H9 (cell line): ENCODE results near the gene FAP. TPM values are rescaled to one million over a fixed set of nuclear protein-coding genes. Genes with fewer than 3 reads are reported as not detected.

Experiments used
- DNase-seq: peaks from one replicate; pipeline ENCODE4 v3.0.0-alpha.2; 2017
- H2AFZ ChIP-seq: one replicate; pipeline ENCODE4 v1.6.1; 2013; ENCODE audit warnings: mild to moderate bottlenecking, low read length, control low read depth, moderate library complexity
- H2AK5ac ChIP-seq: 2 replicates; pipeline ENCODE4 v1.6.1; 2013; ENCODE audit warnings: low read length, control low read depth, mixed read lengths; ENCODE audit not compliant: insufficient read length
- H2BK120ac ChIP-seq: one replicate; pipeline ENCODE4 v1.6.1; 2013; ENCODE audit warnings: low read depth, mild to moderate bottlenecking, low read length, control low read depth, inconsistent platforms; ENCODE audit not compliant: poor library complexity, severe bottlenecking
- H2BK12ac ChIP-seq: 2 replicates; pipeline ENCODE4 v1.6.1; 2013; ENCODE audit warnings: low read length, control low read depth, mixed read lengths, low read depth; ENCODE audit not compliant: insufficient read length
- H2BK15ac ChIP-seq: 2 replicates; pipeline ENCODE4 v1.6.1; 2013; ENCODE audit warnings: low read depth, low read length, control low read depth
- H2BK20ac ChIP-seq: one replicate; pipeline ENCODE4 v1.6.1; 2013; ENCODE audit warnings: low read depth, mild to moderate bottlenecking, low read length, control low read depth, inconsistent platforms; ENCODE audit not compliant: poor library complexity, severe bottlenecking
- H2BK5ac ChIP-seq: 2 replicates; pipeline ENCODE4 v1.6.1; 2013; ENCODE audit warnings: low read length, control low read depth, mixed read lengths; ENCODE audit not compliant: insufficient read length
- H3K14ac ChIP-seq: 2 replicates; pipeline ENCODE4 v1.6.1; 2013; ENCODE audit warnings: low read length, control low read depth; ENCODE audit not compliant: insufficient read depth
- H3K18ac ChIP-seq: 2 replicates; pipeline ENCODE4 v1.6.1; 2013; ENCODE audit warnings: low read depth, mild to moderate bottlenecking, mixed read lengths, low read length, control low read depth; ENCODE audit not compliant: insufficient read length
- H3K23ac ChIP-seq: 2 replicates; pipeline ENCODE4 v1.6.1; 2013; ENCODE audit warnings: low read length, control low read depth, mixed read lengths, low read depth; ENCODE audit not compliant: insufficient read length
- H3K23me2 ChIP-seq: 2 replicates; pipeline ENCODE4 v1.6.1; 2013; ENCODE audit warnings: low read depth, mild to moderate bottlenecking, mixed read lengths, low read length, control low read depth; ENCODE audit not compliant: insufficient read length, poor library complexity, severe bottlenecking
- H3K27ac ChIP-seq: 2 replicates; pipeline ENCODE4 v1.5.1; 2013; ENCODE audit warnings: low read length, control low read depth, mixed read lengths, low read depth; ENCODE audit not compliant: insufficient read length
- H3K27me3 ChIP-seq: 2 replicates; pipeline ENCODE4 v1.6.1; 2013; ENCODE audit warnings: low read length, control low read depth, inconsistent platforms; ENCODE audit not compliant: insufficient read depth
- H3K4ac ChIP-seq: 2 replicates; pipeline ENCODE4 v1.6.1; 2013; ENCODE audit warnings: low read depth, mild to moderate bottlenecking, control low read depth, inconsistent platforms, low read length, moderate library complexity
- H3K4me1 ChIP-seq: 2 replicates; pipeline ENCODE4 v1.6.1; 2013; ENCODE audit warnings: low read length, control low read depth, inconsistent platforms; ENCODE audit not compliant: insufficient read depth
- H3K4me2 ChIP-seq: 2 replicates; pipeline ENCODE4 v1.6.1; 2013; ENCODE audit warnings: low read length, control low read depth, mixed read lengths; ENCODE audit not compliant: insufficient read length, insufficient read depth
- H3K56ac ChIP-seq: 2 replicates; pipeline ENCODE4 v1.6.1; 2013; ENCODE audit warnings: low read depth, mild to moderate bottlenecking, mixed read lengths, low read length, control low read depth; ENCODE audit not compliant: insufficient read length
- H3K79me1 ChIP-seq: 2 replicates; pipeline ENCODE4 v1.6.1; 2013; ENCODE audit warnings: low read depth, mild to moderate bottlenecking, moderate library complexity, low read length, control low read depth, inconsistent platforms; ENCODE audit not compliant: insufficient read depth, poor library complexity, severe bottlenecking
- H3K79me2 ChIP-seq: 2 replicates; pipeline ENCODE4 v1.6.1; 2013; ENCODE audit warnings: low read length, control low read depth, inconsistent platforms; ENCODE audit not compliant: insufficient read depth
- H3K9ac ChIP-seq: 2 replicates; pipeline ENCODE4 v1.6.1; 2013; ENCODE audit warnings: low read length, control low read depth, mixed read lengths; ENCODE audit not compliant: insufficient read length; ENCODE audit errors: extremely low read depth
- H3K9me3 ChIP-seq: one replicate; pipeline ENCODE4 v1.6.1; 2013; ENCODE audit warnings: low read depth, low read length, inconsistent platforms; ENCODE audit not compliant: control insufficient read depth
- H3T11ph ChIP-seq: one replicate; pipeline ENCODE4 v1.6.1; 2013; ENCODE audit warnings: mild to moderate bottlenecking, low read length, control low read depth, inconsistent platforms
- H4K20me1 ChIP-seq: one replicate; pipeline ENCODE4 v1.6.1; 2013; ENCODE audit not compliant: control insufficient read depth, insufficient read length, insufficient read depth
- H4K5ac ChIP-seq: 2 replicates; pipeline ENCODE4 v1.6.1; 2013; ENCODE audit warnings: low read depth, mild to moderate bottlenecking, mixed read lengths, low read length, control low read depth; ENCODE audit not compliant: insufficient read length
- H4K8ac ChIP-seq: replicated peaks from 2 replicates; pipeline ENCODE4 v1.6.1; 2013; ENCODE audit warnings: low read length, control low read depth, mixed read lengths, low read depth; ENCODE audit not compliant: insufficient read length
- H4K91ac ChIP-seq: 2 replicates; pipeline ENCODE4 v1.6.1; 2013; ENCODE audit warnings: low read depth, mild to moderate bottlenecking, moderate library complexity, mixed read lengths, low read length, control low read depth; ENCODE audit not compliant: insufficient read length
- H3K27ac Mint-ChIP-seq, 3 experiments: 2 replicates in 2 of 3; 3 replicates in 1 of 3; pipeline ENCODE4 v1.8.0; 2020 to 2021; ENCODE audit warnings: mixed read lengths in 3 of 3, mild to moderate bottlenecking in 1 of 3, moderate library complexity in 1 of 3
- H3K27me3 Mint-ChIP-seq: 2 replicates; pipeline ENCODE4 v1.8.0; 2021; ENCODE audit warnings: low read depth, mild to moderate bottlenecking, moderate library complexity, mixed read lengths
- H3K36me3 Mint-ChIP-seq, 3 experiments: 2 replicates in 2 of 3; 3 replicates in 1 of 3; pipeline ENCODE4 v1.8.0; 2020 to 2021; ENCODE audit warnings: low read depth in 3 of 3, mixed read lengths in 3 of 3; ENCODE audit not compliant: insufficient read depth in 1 of 3
- H3K4me1 Mint-ChIP-seq, 2 experiments: 2 replicates each; pipeline ENCODE4 v1.8.0; 2020; ENCODE audit warnings: mixed read lengths in 2 of 2
- H3K4me3 Mint-ChIP-seq, 2 experiments: 2 replicates in 1 of 2; 3 replicates in 1 of 2; pipeline ENCODE4 v1.8.0; 2020 to 2021; ENCODE audit warnings: mild to moderate bottlenecking in 2 of 2, mixed read lengths in 2 of 2, moderate library complexity in 1 of 2
- H3K9me3 Mint-ChIP-seq, 2 experiments: 2 replicates in 1 of 2; 3 replicates in 1 of 2; pipeline ENCODE4 v1.8.0; 2020; ENCODE audit warnings: mild to moderate bottlenecking in 2 of 2, mixed read lengths in 2 of 2, moderate library complexity in 1 of 2
- WGBS: extraction: QIAGEN DNeasy Blood & Tissue Kit; methylation state at CpG from one replicate; pipeline ENCODE4 v1.1.7; 2013; ENCODE audit warnings: missing lambda C conversion rate, low lambda C conversion rate, mixed read lengths; ENCODE audit not compliant: insufficient read length; ENCODE audit errors: extremely low coverage; 5-methylcytosine and 5-hydroxymethylcytosine counted together
- total RNA-seq: library from RNA; stranded (reverse); gene quantifications from 2 replicates; pipeline ENCODE4 v1.2.1, GENCODE V29; 2021
- TF ChIP-seq, protein P1 (sequence below): fragments of 200-600 bp; sonication (generic); conservative IDR thresholded peaks from 3 replicates; pipeline ENCODE4 v1.8.0; 2021; ENCODE audit warnings: antibody characterized with exemption, mild to moderate bottlenecking

FAP gene
- total RNA-seq, 1 experiment from 2014 or later, result not detected

- no peak overlapping the region for H3K14ac ChIP-seq
- TF ChIP-seq, protein P1, sequence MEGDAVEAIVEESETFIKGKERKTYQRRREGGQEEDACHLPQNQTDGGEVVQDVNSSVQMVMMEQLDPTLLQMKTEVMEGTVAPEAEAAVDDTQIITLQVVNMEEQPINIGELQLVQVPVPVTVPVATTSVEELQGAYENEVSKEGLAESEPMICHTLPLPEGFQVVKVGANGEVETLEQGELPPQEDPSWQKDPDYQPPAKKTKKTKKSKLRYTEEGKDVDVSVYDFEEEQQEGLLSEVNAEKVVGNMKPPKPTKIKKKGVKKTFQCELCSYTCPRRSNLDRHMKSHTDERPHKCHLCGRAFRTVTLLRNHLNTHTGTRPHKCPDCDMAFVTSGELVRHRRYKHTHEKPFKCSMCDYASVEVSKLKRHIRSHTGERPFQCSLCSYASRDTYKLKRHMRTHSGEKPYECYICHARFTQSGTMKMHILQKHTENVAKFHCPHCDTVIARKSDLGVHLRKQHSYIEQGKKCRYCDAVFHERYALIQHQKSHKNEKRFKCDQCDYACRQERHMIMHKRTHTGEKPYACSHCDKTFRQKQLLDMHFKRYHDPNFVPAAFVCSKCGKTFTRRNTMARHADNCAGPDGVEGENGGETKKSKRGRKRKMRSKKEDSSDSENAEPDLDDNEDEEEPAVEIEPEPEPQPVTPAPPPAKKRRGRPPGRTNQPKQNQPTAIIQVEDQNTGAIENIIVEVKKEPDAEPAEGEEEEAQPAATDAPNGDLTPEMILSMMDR, result no peak
- H3K27me3 ChIP-seq, result no peaks in the 10 kb centered on the region
- no peak overlapping the region for H2BK20ac ChIP-seq
- H3K27ac ChIP-seq, result no peak overlapping the region
- Mint-ChIP-seq H3K27me3 (no peaks in the 10 kb centered on the region), H3K9me3 (peaks cover 0 to 5% of the 10 kb centered on the region in 2 experiments; a peak in 2 of 5 replicates), H3K36me3 (peaks cover 0 to 2% (median 0%) of the 10 kb centered on the region in 3 experiments; a peak in 1 of 7 replicates), H3K4me3 (no peak overlapping the region), H3K27ac (no peak overlapping the region), H3K4me1 (no peaks in the 10 kb centered on the region)
- H3K9me3 ChIP-seq, result no peaks in the 10 kb centered on the region
- no peak for DNase-seq
- H2AK5ac ChIP-seq, result no peak overlapping the region
- H2BK12ac ChIP-seq, result no peak overlapping the region
- no peak overlapping the region for H3K56ac ChIP-seq
- H4K20me1 ChIP-seq, result no peaks in the 10 kb centered on the region
- no peaks in the 10 kb centered on the region for H3K79me2 ChIP-seq
- no peak overlapping the region for H3K4me2 ChIP-seq
- no peaks in the 10 kb centered on the region for H3K23me2 ChIP-seq
- no peak overlapping the region for H3K9ac ChIP-seq
- no peak overlapping the region for H3T11ph ChIP-seq
- WGBS, result no CpG with 5 or more reads among the region's 2 CpGs
- no peak overlapping the region for H3K18ac ChIP-seq
- no peaks in the 10 kb centered on the region for H3K79me1 ChIP-seq
- no peak overlapping the region for H2BK15ac ChIP-seq
- H3K4me1 ChIP-seq, result no peaks in the 10 kb centered on the region
- no peak overlapping the region for H3K23ac ChIP-seq
- H2BK5ac ChIP-seq, result no peak overlapping the region
- H2AFZ ChIP-seq, result no peak overlapping the region
- H2BK120ac ChIP-seq, result no peak overlapping the region
- H4K91ac ChIP-seq, result no peak overlapping the region
- no peak overlapping the region for H4K5ac ChIP-seq
- no peak overlapping the region for H4K8ac ChIP-seq
- H3K4ac ChIP-seq, result no peak overlapping the region
Observed at GRCh38 chr2:162232027-162232426, 11.2 kb downstream of the FAP start.
